Measurements from ENCODE around the gene PPP3R1. TPM values are rescaled to one million over a fixed set of nuclear protein-coding genes. Genes with fewer than 3 reads are reported as not detected.

Gene PPP3R1
- total and polyA plus RNA-seq, 9 of the 15 experiments (the other 6 are each of a cell fraction or from before 2014, with no cell fraction given), result 3.7 to 70.0 (median 24.8) TPM

DNA sequence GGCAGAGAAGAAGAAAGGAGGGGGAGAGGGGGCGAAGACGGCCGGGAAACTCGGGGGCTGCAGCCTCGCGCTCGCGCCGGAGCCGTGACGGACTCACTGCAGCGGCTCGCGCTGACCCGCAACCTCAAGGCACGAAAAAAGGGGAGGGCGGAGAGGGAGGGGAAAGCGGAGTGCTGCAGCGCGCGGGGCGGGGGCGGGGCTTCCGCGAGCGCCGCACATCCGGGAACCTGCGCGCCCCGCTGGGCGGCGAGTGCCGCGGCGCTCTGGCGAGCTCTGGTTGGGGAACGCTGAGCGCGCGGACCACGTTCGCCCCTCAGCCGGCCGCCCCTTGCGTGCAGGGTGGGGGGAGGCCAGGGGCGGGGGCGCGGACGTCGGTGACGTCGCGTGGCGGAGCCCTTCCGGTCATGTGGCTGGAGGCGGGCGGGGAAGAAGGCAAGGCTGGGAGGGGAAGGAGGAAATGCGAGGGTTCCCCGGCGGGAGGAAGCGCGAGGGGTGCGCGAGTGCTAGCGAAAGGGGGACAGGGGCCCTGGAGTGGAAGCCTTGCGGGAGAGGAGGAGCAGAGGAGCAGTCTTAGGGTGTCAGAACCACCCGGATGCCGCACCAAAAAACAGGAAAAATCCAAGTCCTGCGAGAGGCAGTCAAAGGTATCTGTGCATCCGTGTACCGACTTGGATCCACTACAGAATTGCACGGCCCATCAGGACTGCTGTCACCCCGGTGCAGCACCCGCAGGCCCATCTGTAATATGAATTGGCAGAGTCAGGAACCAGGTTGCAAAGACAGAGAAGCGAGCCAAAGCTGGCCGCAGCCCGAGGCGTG lies at the start of gene PPP3R1 (continued):
- TF ChIP-seq ARID4B (CRISPR knock-in tag; IDR thresholded peaks at IDR 0.05) (peak; percentile 58), NFRKB (IDR thresholded peaks at IDR 0.05; ENCODE audit: low read depth) (no peak; the same call in 1 of the 2 replicates), PTBP1 (IDR thresholded peaks at IDR 0.05; ENCODE audit: low read depth, low read length) (no peak), CBFA2T3 (IDR thresholded peaks at IDR 0.05) (no peak), XRCC4 (IDR thresholded peaks at IDR 0.05; ENCODE audit: extremely low read depth, insufficient read depth, insufficient read length) (no peak), CAMTA2 (CRISPR knock-in tag; conservative IDR thresholded peaks at IDR 0.05) (no peak), CC2D1A (IDR thresholded peaks at IDR 0.05) (no peak; the same call in 1 of the 2 replicates), TFAP4 (CRISPR knock-in tag; IDR thresholded peaks at IDR 0.05; ENCODE audit: borderline replicate concordance) (peak; percentile 76), GATAD2A (IDR thresholded peaks at IDR 0.05) (no peak; the same call in 1 of the 2 replicates), ZSCAN29 (IDR thresholded peaks at IDR 0.05) (no peak), POLR2B (IDR thresholded peaks at IDR 0.05; ENCODE audit: low read depth, partially characterized antibody) (peak; percentile 82), HDAC3 (IDR thresholded peaks at IDR 0.05; ENCODE audit: borderline replicate concordance, partially characterized antibody) (no peak), KDM2B (CRISPR knock-in tag; IDR thresholded peaks at IDR 0.05) (no peak), POU5F1 (IDR thresholded peaks at IDR 0.05; ENCODE audit: borderline replicate concordance, low read depth, low read length, partially characterized antibody) (no peak), TAF7 (tag; IDR thresholded peaks at IDR 0.05) (peak; percentile 60), ZFPM2 (CRISPR knock-in tag; IDR thresholded peaks at IDR 0.05) (no peak), ZNF431 (CRISPR knock-in tag; IDR thresholded peaks at IDR 0.05) (no peak), TRIM28 (IDR thresholded peaks at IDR 0.05) (no peak), TAF15 (IDR thresholded peaks at IDR 0.05; ENCODE audit: low read depth, low read length) (no peak), ZNF3 (CRISPR knock-in tag; IDR thresholded peaks at IDR 0.05) (no peak), PML (IDR thresholded peaks at IDR 0.05; ENCODE audit: low read length) (peak; percentile 49; the same call in 1 of the 2 replicates)
- TF ChIP-seq, protein P1, sequence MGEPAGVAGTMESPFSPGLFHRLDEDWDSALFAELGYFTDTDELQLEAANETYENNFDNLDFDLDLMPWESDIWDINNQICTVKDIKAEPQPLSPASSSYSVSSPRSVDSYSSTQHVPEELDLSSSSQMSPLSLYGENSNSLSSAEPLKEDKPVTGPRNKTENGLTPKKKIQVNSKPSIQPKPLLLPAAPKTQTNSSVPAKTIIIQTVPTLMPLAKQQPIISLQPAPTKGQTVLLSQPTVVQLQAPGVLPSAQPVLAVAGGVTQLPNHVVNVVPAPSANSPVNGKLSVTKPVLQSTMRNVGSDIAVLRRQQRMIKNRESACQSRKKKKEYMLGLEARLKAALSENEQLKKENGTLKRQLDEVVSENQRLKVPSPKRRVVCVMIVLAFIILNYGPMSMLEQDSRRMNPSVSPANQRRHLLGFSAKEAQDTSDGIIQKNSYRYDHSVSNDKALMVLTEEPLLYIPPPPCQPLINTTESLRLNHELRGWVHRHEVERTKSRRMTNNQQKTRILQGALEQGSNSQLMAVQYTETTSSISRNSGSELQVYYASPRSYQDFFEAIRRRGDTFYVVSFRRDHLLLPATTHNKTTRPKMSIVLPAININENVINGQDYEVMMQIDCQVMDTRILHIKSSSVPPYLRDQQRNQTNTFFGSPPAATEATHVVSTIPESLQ (CRISPR knock-in tag; IDR thresholded peaks at IDR 0.05), result 0 out of 2 replicates have a peak, but pooled peaks have one; percentile 21

Data from K562 (cell line).